HG02571 (cell line): ENCODE data around the gene TM7SF2.
"Not testable (repeated sequence)": the region's sequence is repeated elsewhere in the genome, so short reads cannot be mapped to it uniquely, and the experiment has no call there.

Experiments used
- ATAC-seq: cut with Tn5 transposase; IDR thresholded peaks from one replicate; pipeline ENCODE4 v1.9.1; 2021; ENCODE audit warnings: mild to moderate bottlenecking, moderate library complexity; ENCODE audit not compliant: unreplicated experiment

Gene TM7SF2

DNA sequence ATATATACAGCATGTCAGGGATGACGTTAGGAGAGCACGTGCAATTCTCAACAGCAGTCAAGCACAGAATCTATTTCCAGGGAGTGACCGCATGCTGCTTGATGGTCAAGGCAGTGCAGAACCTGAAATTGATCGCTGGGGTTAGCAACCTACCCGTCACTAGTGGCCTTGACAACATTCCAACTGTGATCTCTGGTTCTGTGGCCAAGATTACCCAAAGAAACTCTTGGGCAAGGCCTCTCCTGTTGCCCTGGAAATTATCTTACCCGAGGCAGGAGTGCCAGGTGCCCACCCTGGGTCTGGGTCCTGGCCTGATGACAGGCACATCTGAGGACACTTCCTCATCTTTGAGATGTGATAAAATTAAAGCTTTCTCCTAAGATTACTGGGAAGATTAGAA lies 2.2 kb downstream of the TM7SF2 start:
- no peak for ATAC-seq

DNA sequence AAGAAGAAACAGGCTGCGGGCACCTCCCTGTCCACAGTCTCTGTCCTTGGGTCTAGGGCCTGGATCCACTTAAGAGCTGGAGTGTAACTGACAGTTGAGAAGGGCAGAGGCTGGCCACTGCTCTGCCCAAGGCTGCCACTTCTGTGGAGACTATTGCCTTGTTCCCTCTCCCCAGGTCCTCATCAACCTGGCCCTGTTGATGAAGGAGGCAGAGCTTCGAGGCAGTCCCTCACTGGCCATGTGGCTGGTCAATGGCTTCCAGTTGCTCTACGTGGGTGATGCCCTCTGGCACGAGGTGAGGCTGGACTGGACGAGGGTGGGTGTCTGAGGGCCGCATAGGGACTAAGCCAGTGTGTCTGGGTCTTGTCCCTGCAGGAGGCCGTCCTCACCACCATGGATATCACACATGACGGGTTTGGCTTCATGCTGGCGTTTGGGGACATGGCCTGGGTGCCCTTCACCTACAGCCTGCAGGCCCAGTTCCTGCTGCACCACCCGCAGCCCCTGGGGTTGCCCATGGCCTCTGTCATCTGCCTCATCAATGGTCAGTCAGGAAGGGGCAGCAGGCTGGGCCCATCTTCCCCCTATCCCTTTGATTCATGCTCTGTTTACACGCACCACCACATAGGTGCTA lies 3.0 kb downstream of the TM7SF2 start:
- ATAC-seq = no peak

DNA sequence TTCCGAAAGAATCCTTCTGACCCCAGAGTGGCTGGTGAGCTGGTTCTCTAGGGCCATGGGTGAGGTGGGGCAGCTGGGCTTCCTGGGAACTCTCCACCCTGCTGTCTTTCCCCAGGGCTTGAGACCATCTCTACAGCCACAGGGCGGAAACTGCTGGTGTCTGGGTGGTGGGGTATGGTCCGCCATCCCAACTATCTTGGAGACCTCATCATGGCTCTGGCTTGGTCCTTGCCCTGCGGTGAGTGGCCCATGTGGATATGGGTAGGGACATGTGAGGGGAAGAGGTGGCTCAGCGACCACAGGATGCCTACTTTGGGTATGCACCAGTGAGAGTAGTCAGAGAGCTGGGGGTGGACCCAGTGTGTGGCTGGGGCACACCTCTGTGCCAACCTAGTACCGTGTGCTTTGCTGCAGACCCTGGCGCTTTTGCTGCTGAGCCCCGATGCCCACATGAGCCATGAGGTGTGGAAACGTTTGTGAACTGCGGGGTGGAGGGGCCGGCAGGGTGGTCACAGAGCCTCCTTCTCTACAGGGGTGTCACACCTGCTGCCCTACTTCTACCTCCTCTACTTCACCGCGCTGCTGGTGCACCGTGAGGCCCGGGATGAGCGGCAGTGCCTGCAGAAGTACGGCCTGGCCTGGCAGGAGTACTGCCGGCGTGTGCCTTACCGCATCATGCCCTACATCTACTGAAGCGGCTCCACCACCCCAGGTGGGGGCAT lies 3.9 kb downstream of the TM7SF2 start:
- ATAC-seq = no peak

DNA sequence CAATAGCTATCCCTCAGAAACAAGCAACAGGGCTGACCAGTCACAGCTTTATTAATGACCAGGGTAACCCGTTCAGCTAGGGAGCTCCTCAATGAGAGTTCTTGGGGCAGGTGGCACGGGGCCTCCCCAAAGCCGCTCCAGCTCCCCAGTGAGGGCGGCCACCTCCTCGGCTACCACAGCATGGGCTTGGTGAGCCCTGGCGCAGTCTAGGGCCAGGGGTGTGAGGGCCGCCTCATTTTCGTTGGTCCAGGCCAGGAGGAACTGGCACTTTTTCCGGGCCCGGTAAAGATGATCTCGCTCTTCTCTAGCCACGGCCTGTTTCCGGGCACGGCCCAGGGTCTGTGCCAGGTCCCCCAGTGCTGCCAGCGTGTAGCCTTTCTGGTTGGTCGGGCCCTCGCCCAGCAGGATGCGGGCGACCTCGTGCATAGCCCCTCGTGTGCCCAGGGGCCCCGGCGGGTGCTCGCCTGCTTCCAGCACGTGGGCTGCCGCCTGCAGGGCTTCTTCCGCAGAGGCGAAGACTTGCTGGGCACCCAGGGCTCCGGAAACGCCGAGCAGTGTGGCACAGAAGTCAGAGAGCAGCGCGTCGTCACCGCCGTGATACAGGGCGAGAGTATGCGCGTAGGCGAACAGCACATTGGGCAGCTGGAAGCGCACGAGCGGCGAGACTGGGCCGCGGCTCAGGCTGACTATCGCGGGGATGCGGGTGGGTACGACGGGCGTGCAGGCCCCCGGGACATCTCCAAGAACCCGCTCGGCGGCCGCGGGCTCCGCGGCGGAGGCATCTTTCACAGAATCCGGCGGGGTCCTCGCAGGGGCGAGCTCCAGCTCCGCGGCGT lies 4.9 kb downstream of the TM7SF2 start:
- no peak for ATAC-seq

DNA sequence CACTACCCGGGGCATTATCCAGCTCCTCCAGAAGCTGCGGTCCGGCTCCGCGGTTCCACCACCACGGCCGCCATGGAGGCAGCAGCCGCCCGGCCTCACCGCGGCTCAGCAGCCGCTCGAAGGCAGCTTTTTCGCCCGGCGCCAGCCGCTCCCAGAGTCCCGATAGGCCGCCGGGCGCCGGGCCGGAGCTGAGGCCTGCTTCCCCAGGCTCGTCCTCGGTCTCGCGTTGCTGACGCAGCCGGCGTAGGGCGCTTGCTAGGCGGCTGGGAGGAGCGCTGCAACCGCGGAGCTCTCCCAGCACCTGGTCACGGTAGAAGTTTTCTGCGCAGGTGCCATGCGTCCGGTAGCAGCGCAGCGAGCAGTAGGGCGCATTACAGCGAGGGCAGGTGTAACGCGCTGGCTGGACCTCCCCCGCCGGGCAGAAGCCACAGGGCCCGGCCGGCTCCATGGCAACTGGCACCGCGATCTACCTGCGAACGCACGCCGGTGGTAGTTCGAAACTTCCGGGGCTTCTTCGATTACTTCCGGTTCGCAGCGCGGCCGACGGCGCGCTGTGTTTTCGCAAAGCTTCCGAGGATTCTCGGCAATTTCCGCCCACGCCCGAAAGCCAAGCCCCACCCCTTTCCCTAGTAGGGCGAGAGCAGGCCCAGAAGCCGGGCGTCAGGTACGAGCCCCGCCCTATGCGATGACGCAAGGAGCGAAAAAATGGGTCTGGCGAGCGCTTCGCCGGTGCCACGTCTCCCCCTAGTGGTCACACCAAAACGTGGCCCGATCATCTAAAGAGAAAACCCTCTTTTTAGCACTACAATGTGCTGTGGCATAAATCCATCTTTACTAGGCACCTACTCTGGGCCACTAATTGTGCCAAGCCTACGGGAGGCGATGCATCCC lies 5.8 kb downstream of the TM7SF2 start, which contains the start of gene ZNHIT2:
TSS of gene ZNHIT2 (minus strand) at position 496 of the 891 bp plus-strand sequence. CDS start at position 448, 48 bp downstream.
- peak; percentile 59 for ATAC-seq

DNA sequence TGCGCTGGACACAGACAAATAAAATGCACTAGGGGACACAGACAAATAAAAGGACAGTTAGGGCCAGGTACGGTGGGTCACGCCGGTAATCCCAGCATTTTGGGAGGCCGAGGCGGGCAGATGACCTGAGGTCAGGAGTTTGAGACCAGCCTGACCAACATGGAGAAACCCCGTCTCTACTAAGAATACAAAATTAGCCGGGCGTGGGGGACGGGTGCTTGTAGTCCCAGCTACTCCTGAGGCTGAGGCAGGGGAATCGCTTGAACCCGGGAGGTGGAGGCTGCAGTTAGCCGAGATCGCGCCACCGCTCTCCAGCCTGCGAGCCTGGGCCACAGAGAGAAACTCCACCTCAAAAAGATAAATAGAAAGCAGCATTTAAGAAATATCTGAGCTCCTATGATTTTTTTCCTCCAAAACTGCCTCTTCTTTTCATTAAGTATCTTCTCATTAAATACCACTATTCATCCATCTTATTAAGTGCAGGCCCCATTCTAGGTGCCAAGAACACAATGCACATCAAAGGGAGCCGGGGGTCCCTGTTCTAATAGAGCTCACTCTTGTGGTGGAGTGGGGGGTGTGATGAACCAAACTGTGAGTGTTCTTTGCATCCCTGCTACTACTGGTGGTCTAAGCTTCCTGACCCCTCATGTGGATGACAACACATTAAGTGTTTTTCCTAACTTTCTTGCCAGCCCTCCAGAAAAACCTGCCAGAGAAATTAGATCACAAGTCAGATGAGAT lies 6.6 kb downstream of the TM7SF2 start:
- no peak for ATAC-seq

DNA sequence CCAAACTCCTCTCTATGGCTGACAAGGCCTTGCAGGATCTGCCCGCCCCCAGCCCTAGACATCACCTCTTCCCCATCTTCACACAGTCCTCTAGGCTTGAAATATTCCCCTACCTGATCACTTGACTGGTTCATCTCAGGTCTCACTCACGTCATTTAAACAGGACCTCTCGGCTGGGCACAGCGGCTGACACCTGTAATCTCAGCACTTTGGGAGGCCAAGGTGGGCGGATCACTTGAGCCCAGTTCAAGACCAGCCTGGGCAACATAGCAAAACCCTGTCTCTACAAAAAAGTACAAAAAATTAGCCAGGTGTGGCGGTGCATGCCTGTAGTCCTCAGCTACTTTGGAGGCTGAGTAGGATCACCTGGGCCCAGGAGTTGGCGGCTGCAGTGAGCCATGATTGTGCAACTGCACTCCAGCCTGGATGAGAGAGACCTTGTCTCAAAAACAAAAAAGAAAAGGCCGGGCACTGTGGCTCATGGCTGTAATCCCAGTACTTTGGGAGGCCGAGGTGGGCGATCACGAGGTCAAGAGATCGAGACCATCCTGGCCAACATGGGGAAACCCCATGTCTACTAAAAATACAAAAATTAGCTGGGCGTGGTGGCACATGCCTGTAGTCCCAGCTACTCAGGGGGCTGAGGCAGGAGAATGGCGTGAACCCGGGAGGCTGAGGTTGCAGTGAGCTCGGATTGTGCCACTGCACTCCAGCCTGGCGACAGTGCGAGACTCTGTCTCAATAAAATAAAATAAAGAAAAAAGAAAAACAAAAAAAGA lies 7.4 kb downstream of the TM7SF2 start:
- ATAC-seq = not testable (repeated sequence)

DNA sequence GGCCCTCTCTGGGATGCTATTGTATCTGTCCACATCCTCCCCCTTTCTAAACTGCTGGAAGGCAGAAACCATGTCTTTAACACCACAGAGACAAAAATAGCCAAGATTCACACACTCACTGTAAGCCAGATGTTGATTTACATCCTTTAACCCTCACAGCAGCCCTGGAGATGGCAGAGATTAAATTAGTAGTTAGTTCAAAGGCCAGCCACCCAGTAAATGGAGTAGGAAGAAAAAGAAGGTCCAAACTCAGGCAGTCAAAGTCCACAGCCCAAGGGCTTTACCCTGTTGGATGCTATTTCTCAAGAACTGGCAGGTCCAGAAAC lies 8.0 kb downstream of the TM7SF2 start:
- ATAC-seq = no peak

DNA sequence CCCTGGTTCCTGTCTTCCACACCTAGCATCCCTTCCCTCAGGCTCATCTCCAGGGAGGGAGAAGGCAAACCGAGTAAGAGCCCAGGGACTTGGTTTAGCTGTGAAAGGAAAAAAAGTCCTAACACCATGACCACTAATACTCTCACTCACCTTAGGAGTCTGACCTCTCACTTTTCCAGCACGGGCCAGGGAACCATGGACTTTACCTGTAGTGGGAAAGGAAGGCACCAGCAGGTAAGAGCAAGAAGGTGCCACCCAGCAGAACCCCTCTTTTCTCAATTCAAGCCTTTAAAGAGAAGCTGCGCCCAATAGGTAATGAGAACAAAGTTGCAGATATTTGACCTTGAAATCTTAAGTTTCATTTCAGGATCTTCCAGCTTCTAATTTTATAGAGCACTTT lies 9.2 kb downstream of the TM7SF2 start:
- no peak for ATAC-seq

DNA sequence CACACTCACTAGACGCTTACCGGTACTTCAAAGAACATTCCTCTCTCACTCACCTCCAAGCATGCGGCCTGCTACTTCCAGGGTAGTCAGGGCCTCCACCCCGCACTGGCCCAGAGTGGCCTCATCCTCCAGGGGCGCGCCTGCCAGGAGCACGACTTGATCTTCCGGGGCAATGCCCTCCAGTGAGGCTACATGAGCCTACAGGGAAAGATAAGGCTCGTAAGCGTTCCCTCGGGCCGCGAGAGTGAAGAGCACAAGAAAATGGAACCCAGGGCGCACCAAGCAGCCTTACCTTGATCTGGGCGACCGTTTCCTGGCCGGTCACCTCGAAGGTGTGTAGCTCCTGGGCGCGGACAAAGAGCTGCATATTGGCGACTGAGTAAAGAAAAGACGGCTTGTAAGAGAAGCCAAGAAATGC lies 9.8 kb downstream of the TM7SF2 start:
- no peak for ATAC-seq

DNA sequence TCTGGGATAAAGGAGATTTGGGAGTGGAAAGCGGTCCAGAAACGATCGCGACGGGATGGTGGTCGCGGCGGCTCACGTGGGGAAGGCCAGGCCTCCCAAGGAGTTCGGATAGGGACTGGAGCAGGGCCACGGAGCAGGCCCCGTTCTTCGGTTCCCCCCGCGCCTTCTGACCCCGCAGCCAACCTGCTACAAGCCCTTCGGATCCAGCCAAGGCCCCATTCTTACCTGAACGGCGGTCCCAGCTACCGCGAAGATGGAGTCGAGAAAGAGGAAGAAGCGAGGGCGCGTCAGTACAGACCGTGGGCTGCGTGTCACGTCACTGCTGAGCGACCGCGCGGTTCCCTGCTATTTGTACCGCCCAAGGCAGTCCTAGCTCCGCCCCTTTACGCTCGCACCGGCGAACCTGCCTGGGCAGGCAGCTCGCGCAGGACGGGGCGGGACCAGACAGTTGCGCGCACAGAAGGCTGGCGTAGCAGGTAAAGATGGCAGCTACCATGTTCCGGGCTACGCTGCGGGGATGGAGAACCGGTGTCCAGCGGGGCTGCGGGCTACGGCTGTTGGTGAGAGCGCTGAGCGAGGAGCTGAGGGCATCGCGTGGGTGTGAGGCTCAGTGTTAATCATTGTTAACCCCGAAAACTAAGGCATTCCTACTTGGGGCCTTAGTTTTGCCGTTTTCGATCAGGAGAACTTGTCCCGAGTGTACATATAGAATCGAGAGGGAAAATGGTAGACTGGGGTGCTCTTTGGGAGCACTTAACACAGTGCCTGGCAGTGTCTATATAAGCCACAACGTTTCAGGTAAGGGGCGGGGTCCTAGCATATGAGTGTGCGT lies 10.4 kb downstream of the TM7SF2 start, which contains the start of the genes FAU and MRPL49:
TSS of gene FAU (minus strand) at position 270 of the 832 bp plus-strand sequence. CDS start 321 bp downstream, outside the sequence.
TSS of gene MRPL49 (plus strand) at position 457 of the 832 bp plus-strand sequence. CDS start at position 483, 26 bp downstream.
- peak; percentile 61 for ATAC-seq

DNA sequence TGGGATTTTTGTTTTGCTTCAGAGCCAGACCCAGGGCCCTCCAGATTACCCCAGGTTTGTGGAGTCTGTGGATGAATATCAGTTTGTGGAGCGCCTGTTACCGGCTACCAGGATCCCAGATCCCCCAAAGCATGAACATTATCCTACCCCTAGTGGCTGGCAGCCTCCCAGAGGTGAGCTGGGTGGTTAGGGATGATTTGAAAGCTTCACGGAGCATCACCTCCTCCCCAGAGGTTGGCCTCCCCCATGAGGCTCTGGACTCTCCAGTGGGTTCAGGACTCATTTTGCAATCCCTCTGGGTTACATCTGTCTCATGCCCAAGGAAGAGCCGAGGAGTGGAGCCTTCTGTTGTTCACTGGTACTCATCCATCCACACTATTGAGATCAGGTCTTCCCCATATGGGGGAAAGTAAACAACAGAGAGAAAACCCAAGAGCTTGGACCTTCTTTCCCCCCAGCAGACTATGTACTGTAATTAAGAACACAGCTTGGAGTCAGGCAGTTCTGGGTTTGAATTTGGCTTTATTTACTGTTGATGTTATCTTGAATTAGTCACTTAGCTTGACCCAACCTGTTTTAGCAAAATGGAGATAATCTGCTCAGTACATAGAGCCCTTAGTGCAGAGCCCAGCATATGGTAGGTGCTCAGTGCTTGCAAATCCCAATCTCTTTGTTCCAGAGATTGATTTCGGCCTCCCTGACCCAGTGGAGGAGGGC lies 13.0 kb downstream of the TM7SF2 start:
- no peak for ATAC-seq

DNA sequence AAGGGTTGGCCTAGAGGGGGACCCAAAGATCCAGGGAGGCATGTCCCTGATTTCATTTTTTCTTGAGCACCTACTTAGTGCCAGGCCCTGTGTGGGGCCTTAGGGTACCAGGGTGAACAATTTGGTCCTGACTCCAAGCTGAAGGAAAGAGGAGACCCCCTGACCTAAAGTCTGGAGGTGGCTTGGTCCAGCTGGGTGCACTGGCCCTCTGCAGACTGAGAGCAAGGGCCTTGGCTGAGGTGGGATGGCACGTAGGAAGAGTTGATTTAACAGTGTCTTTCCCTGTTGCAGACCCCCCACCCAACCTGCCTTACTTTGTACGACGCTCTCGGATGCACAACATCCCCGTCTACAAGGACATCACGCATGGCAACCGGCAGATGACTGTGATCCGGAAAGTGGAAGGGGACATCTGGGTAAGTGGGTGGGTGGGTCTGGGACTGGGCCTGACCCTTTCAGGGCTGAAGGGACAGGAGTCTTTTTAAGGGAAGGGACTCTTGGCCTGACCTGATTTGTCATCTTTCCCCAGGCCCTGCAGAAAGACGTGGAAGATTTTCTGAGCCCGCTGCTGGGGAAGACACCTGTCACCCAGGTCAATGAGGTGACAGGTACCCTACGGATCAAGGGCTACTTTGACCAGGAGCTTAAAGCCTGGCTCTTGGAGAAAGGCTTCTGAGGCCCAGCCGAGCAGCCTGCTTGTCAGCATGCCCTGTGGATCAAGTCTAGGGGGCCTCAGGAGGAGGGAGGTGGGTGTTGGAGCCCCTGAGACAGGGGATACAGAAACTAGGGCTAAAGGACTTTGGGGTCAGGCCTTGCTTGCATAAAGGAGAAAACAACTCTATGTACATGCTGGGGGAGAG lies 13.8 kb downstream of the TM7SF2 start:
- ATAC-seq = no peak

DNA sequence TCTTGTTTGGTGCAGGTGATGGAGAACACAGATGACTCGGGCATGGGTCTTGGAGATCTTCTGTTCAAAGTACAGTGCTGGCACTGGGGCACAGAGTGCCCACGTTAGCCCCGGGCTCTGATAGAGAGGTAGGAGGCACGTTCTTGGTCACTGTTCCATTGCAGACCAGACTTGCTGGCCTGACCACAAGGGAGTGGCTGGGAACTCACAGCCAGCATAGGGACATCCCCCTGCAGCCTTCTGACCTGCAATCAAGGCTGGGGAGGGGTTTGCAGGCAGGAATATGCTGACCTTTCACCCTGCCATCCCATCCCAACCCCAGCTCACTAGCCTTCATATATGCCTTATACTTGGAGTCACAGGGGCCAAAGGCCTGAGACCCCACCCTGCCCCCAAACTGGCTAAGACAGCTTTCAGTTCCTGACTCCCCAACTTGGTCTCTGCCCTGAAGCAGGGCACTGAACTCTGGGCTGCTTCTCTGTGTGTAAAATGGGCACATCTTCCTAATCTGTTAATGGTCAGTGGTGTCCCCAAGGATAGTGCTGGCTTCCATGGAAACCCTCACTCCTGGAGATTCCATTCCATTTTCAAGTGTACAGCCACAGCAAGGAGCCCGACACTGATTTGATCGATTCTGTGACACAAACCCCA lies 15.1 kb downstream of the TM7SF2 start:
- ATAC-seq = no peak

DNA sequence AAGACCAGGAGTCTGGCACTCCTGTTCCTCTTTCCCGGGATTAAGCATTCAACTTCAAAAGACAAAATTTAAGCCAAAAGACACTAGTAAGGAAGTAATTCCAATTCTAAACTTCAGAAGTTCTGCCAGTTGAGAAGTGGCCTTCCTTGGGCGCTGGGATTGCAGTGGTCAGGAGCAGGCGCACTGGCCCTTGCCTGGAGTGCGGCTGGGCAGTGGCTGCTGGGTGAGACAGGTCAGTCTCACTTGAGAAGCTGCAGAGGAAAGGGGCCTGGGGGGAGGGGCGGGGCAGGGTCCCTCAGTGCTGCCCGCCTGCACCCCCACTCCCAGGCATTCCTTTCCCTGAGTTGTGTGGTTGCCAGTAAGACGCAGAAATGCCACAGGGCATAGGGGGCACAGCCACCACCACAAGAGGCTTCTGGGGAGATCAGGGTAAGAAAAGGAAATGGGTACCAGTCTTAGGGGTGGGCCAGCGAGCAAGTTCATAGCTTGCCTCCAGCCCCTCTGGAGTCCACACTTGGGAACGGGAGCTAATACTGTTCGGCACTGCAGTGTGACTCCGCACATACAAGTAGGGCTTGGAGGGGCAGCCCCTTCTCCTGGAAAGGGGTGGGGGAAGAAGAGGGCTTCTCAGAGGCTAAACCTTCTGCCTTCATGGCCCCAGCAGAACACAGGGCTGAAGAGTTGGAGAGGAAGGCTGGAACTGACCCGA lies 16.0 kb downstream of the TM7SF2 start:
- ATAC-seq = no peak
